HepG2 (cell line): ENCODE measurements around the gene DDAH2. TPM values are rescaled to one million over a fixed set of nuclear protein-coding genes. Genes with fewer than 3 reads are reported as not detected.

ENCODE experiments used
- SNAPC4 ChIP-seq: sonication (generic); formaldehyde crosslinking; IDR thresholded peaks from 2 replicates; pipeline ENCODE4 v1.4.0; 2020; ENCODE audit warnings: mild to moderate bottlenecking, missing genetic modification reagents
- ZBTB1 ChIP-seq: sonication (generic); formaldehyde crosslinking; IDR thresholded peaks from 2 replicates; pipeline ENCODE4 v1.4.0; 2020; ENCODE audit warnings: missing genetic modification reagents, borderline replicate concordance
- ZFP90 ChIP-seq: sonication (generic); formaldehyde crosslinking; IDR thresholded peaks from 2 replicates; pipeline ENCODE4 v1.8.0; 2022; ENCODE audit warnings: missing genetic modification reagents, mild to moderate bottlenecking, inconsistent platforms, borderline replicate concordance
- ZHX1 ChIP-seq: sonication (generic); formaldehyde crosslinking; IDR thresholded peaks from 2 replicates; pipeline ENCODE4 v1.8.1; 2022; ENCODE audit warnings: low read depth, mild to moderate bottlenecking, missing genetic modification reagents
- ZNF20 ChIP-seq: sonication (generic); formaldehyde crosslinking; IDR thresholded peaks from 2 replicates; pipeline ENCODE4 v1.4.0; 2020; ENCODE audit warnings: mild to moderate bottlenecking, moderate library complexity, missing genetic modification reagents
- ZNF281 ChIP-seq: sonication (generic); formaldehyde crosslinking; IDR thresholded peaks from 2 replicates; pipeline ENCODE4 v1.4.0; 2020; ENCODE audit warnings: missing genetic modification reagents, borderline replicate concordance
- ZNF318 ChIP-seq: sonication (generic); formaldehyde crosslinking; IDR thresholded peaks from 2 replicates; pipeline ENCODE4 v1.4.0; 2020; ENCODE audit warnings: mild to moderate bottlenecking, missing genetic modification reagents
- ZNF468 ChIP-seq: sonication (generic); formaldehyde crosslinking; IDR thresholded peaks from 2 replicates; pipeline ENCODE4 v1.8.0; 2022; ENCODE audit warnings: mild to moderate bottlenecking, moderate library complexity, missing genetic modification reagents
- ZNF883 ChIP-seq: sonication (generic); formaldehyde crosslinking; IDR thresholded peaks from 2 replicates; pipeline ENCODE4 v1.5.1; 2020; ENCODE audit warnings: mild to moderate bottlenecking, missing genetic modification reagents; ENCODE audit errors: not compliant biosample characterization
- polyA plus RNA-seq, 8 experiments: library from polyadenylated mRNA; depleted of rRNA in 3 of 8; stranded (reverse) in 7 of 8; unstranded in 1 of 8; fragments of >200 nt; fragmentation: Illumina TruSeq in 4 of 8; extraction: Trizol in 4 of 8; gene quantifications; 2 replicates each; pipeline versions ENCODE4 v1.2.1 to v1.2.3, GENCODE V29; 2011 to 2016; ENCODE audit warnings: low read depth in 4 of 8, missing spikeins in 1 of 8, mixed read lengths in 1 of 8; ENCODE audit not compliant: insufficient read depth in 1 of 8
- total RNA-seq, 5 experiments: library from RNA; depleted of rRNA; stranded (reverse); fragments of >200 nt; fragmentation: Illumina TruSeq; extraction: Trizol; gene quantifications; 2 replicates each; pipeline ENCODE4 v1.2.3, GENCODE V29; 2016; ENCODE audit warnings: low read depth in 1 of 5

DDAH2 gene
- total and polyA plus RNA-seq, 2 of the 13 experiments (the other 11 are each of a cell fraction or from before 2014, with no cell fraction given) = 16.4 to 21.1 TPM

GRCh38 chr6:31734247-31734820 lies 5.2 kb upstream of the DDAH2 start (continued):
- no peak for TF ChIP-seq ZNF281
- TF ChIP-seq ZBTB1 = no peak
- no peak for TF ChIP-seq ZHX1 (CRISPR knock-in tag)
- TF ChIP-seq ZNF883 (CRISPR knock-in tag) = no peak
- TF ChIP-seq ZNF20 = no peak
- TF ChIP-seq ZNF468 (CRISPR knock-in tag) = no peak
- no peak for TF ChIP-seq SNAPC4 (CRISPR knock-in tag)
- no peak for TF ChIP-seq ZNF318 (CRISPR knock-in tag)
- TF ChIP-seq ZFP90 = peak; percentile 21; the same call in 1 of the 2 replicates
